NCI-H2227 (cell line): Measurements from ENCODE around the gene ANKLE2.

ENCODE experiments used
- DNase-seq: peaks from one replicate; lab custom pipeline; 2025; ENCODE audit not compliant: unreplicated experiment; lab: John Stamatoyannopoulos, UW

Gene ANKLE2

DNA sequence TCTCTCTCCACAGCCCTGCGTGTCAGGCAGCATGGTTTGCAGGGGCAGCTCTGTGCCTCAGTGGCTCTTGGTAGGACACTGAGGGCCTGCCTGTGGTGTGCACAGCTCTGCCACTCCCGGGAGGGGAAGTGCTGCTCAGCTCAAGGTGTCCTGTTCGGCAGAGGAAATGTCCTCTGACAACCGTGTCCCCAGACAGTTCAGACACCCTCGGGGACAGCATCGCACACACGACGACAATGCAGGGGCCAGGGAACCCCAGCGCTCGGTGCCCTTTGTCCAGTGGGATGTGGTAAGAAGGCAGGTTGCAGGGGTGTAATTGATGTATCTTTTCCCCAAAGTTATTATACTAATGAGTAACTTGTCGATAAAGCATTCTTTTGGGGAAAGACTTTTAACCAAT lies 14.2 kb downstream of the ANKLE2 start:
- DNase-seq: no peak

DNA sequence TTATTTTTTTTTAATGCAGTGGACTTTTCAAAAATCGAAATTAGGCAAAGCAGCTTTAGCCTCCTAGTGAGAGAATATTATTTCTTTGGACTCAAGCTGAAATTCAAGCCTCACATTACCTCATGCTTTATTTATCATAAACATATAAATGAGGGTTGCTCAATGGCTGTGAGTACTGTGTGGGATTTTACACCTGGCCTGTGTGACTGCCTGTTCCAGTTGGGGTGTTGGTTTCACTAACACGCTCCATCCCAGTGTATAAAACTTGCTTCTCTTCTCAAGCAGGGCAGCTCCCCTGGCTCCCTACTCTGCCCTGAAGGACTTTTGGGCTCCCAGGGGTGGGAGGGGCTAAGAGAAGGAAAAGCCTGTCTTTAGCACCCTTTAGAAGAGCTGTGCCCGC lies 15.0 kb downstream of the ANKLE2 start:
- DNase-seq: no peak

DNA sequence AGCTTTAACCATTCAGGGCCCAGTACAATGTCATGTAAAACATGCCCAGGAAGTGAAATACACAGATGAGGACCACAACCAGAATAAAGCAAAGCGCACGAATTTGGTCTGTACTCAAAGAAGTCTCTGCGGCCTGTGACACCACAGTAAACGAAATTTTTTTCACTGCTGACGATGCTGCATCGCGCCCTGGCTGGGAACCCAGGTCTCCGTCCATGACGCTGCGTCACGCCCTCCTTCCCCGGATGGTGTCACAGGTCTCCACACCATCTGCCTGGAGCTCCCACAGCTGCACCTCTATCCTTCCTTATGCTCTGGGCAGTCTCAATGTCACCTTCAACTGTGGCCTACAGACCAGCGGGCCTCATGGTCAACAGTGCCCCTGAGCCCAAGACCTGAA lies 17.8 kb downstream of the ANKLE2 start:
- no peak for DNase-seq

DNA sequence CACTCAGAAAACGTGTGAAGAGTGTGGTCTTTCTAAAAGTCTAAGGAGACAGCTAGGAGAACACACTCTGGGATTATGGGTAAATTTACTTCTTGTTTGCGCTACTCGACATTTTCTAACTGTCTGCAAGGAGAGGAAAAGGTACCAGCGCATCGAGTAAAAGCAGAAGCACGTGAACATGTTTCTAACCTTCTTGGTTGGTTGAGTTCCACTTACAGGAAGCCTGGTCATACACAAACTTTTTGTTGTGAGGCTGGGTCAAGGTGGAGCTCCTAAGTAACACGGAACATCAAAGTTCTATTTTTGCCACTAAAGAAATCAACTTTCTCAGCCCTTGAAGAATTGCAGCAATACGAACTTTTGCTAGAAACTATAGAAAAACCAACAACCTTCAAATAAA lies 20.0 kb downstream of the ANKLE2 start:
- no peak for DNase-seq

DNA sequence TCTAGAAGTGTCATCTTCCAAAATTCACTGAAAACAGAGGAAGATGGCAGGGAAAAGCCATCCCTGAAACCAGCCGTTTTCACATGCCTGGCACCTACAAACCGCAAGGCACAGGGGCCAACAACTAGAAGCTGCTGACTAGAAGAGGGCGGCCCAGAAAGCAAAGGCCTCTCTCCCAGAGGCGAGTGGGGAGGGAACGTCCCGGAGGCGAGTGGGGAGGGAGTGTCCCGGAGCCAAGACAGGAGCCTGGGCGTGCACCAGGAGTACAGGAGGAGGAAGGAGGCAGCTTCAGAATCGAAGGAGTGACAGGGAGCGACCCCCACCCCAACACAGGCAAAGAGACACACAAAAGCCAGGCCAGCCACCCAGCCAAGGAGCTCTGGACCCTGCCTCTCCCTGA lies 21.0 kb downstream of the ANKLE2 start:
- DNase-seq: no peak

DNA sequence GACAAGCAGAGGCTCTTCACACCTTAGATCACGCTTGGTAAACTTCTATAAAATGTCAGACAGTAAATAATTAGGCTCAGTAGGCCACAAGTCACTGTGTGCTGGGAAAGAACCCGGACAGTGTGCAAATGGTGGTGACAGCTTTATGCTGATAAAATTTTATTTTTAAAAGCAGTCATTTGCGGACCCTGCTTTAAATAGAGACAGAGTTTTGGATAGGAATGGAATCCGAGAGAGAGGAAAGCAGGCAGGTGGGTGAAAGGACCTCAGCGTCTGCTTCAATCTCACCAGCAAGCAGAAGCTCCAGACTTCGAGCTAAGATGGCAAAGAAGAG lies 21.4 kb downstream of the ANKLE2 start:
- no peak for DNase-seq

DNA sequence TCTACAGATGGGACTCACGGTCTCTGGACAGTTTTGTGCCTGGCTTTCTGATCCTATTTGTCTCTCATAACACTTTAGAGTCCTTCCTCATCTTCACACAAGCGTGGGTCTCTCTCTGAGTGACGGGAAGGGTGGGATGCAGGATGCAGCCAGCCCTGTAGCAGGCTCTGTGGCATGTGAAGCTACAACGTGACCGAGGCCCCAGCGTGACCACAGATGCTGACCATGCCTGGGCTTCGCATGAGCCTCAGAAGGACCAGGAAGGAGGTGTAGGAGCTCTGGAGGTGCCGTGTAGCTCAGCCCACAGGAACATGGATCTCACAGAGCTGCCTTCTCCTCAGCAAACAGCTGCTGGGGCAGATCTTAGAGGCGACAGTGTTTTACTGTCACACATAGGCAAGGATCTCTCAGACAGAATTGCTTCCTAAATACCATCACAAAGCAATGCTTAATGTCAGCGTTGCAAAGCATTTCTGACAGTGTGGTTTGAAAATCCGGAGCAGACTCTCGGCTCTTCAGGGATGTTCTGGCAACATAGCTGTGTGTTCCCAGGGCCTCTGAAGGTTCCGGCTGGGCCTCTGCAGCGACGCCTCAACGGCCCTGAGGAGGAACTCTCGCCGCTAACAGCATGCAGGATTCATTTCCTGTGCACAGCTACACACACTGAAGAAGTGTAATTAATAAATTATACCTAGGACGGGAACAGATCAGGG lies 21.9 kb downstream of the ANKLE2 start:
- DNase-seq: no peak

DNA sequence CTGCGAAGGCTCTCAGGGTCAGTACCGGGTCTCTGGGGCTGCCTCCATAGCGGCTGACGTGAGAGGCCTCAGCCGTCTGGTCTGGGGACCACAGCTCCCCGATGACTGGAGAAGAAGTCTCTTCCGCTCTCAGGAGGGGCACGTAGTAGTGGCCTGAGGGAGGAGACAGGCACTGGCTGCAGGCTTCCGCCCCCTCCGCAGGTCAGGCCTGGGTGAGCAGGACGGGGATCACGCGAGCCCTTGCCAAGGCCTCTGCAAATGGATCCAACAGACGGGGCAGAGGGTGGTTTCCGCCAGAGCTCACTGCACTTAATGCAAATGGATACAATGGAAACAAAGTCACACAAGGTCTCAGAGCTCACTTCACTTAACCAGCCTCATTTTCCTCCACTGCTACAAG lies 24.7 kb downstream of the ANKLE2 start:
- DNase-seq: no peak

DNA sequence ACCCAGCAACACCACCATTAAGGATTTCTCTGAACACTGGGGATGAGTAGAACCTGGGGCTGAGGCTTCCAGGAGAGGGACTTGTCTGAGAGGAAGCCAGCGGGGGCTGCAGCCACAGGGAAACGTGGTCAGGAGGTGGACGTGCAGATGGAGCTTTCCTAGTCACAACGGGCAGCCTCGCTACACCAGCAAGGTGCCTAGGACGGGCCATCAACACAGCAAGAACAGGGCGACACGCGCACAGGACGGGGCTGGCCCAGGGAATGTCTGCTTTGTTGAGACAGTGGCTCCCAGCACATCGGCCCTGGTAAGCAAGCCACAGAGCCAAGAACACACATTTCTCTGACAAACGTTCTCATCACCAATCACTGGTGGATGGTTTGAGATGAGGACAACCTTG lies 25.3 kb downstream of the ANKLE2 start:
- DNase-seq: no peak

DNA sequence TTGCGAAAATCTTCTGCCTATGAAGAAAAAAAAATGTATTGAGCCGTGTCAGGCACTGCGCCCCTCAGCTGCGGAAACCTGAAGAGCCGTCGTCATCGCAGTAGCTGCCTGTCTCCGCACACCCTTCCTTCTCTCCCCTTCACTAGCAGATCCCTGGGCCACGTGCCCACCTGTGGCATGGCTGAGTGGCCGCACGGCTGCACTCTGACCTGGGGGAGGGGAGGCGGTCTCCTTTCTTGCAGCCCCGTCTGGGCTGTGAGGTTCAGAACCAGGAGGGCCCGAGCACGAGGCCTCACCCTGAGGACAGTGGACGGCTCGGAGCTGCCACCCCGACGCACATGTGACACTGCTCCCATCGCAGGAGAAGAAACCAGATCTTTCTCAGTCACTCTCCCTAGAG lies 26.1 kb downstream of the ANKLE2 start:
- no peak for DNase-seq

DNA sequence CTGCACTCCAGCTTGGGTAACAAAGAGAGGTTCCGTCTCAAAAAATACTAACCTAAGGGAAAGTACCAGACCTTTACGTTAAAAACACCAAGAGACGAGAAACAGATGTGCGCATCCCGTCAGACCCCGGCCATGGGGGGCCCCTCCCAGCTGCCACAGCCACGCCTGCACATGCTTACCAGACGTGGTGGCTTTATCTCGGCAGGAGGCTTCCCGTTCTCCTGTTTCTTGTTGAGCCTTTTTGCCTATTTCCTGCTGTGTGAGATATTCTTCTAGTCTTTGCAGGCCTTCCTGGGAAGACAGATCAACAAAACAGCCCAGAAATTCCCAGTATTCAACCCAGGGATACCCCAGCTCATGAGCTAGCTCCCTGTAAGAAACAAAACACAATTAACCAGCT lies 27.4 kb downstream of the ANKLE2 start:
- no peak for DNase-seq

DNA sequence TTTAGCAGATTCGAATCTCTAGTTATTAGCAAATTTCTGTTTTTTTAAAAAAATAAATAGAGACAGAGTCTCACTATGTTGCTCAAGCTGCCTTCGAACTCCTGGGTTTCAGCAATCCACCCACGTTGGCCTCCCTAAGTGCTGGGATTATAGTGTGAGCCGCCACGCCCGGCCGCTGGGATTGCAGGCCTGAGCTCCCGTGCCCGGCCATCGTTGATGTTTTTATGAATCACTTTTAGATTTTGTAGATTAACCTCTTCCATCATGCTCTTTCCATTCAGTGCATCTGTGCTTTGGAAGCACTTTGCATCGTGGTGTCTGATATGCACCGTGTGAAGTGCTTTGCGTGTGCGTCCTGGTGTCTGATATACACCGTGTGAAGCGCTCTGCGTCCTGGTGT lies 30.1 kb downstream of the ANKLE2 start:
- no peak for DNase-seq

DNA sequence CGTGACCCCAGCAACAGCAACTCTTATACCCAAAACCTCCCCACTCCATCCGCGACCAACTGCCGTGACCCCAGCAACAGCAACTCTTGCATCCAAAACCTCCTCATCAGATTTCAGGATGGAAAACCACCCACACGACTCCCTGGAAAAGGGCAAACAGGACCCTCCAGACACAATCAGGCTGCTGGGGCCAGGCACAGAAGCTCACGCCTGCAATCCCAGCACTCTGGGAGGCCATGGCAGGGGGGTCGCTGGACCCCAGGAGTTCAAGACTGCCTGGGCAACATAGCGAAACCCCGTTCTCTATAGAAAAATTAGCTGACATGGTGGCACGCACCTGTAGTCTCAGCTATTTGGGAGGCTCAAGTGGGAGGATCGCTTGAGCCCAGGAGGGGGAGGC lies 31.3 kb downstream of the ANKLE2 start:
- DNase-seq: no peak

DNA sequence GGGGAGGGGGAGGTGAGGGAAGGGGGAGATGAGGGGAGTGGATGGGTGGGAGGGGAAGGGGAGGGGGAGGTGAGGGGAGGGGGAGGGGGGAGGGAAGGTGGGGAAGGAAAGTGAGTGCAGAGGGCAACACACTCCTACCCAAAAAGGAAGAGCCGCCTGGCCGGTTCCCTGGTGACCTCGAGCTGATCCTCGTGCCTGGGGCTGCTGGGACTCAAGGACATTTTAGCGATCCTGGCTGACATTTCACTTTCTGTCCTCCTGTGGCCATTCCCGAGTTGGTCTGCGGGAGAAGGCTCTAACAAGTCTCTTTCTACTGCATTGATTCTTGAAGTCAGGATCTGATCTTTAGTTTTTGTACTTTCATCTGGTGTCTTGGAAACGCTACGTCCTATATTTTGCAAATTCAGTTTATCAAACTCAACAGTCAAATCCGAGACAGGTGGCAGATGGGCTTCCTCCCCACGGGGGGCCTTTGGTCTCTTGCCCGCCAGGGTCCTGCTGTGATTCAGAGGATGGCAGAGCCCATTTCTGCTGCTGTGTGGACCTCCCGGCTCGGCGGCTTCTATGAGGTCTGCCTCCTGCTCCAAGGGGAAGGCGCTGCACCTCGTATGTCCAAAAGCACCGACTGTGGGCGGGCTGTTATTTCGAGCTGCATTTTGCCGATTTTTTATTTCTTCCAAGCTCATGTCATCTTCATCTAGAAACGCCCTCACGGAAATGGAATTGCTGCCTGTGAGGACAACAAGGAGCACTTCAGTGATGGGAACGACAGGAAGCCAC lies 31.9 kb downstream of the ANKLE2 start:
- no peak for DNase-seq

DNA sequence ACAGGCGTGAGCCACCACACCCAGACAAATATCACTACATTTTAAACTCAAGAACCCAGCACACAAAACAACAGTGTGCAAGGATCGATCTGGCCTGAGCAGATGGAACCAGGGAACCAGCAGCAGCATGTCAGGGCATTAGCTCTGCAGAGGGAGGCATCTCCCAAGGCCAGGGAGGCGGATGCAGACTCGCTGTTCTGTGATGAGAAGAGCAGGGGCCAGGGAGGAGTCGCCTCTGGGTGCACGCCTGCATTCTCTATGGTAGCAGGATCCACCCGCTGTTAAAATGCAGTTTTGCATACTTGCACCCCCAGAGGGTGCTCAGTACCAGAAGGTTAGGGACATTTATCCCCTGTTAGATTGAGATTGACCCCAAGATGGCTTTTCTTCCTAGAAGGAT lies 33.1 kb downstream of the ANKLE2 start:
- no peak for DNase-seq

DNA sequence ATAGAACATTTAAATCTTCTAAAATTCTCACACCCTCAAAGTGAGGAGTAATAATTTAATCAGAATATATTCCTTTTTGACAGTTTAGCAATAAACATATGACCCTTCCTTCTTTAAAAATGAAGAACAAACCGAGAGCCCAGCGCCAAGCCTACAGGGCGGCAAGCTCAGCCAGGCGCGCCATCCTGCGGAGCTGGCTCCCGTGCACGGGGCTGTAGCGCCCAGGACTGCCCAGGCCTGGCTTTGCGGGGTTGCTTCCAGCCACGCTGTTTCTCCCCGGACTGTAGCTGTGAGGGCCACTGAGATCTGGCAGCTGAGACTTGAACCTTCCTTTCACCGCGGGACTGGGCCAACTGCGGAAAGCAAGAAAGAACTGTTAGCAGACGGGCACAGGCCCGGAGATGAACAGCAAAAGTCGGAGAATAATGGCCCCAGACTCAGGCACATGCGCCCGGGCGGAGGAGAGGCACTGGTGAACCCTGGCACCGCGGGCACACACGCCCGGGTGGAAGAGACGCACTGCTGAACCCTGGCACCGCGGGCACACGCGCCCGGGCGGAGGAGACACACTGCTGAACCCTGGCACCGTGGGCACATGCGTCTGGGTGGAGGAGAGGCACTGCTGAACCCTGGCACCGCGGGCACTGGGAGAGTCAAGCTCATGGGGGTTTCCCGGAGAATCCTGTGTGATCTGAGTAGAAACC lies 34.4 kb downstream of the ANKLE2 start:
- DNase-seq: no peak

DNA sequence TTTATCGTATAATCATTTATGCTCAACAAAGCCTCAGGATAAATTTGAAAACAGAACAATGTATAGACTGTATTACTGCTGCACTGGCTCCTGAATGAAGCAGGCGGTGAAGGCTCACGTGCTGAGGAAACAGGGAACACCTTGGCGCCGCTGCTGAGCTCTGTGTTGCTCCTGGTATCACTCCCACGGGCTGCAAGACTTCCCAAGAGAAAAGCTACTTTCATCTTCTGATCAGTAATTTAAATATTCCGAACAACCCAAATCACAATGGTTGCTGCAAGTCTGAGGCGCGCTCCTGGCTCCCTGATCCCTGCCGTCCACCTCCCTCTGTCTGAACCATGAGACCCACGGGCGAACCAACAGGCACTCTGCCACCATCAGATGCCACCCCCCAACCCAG lies 35.2 kb downstream of the ANKLE2 start:
- DNase-seq: no peak

DNA sequence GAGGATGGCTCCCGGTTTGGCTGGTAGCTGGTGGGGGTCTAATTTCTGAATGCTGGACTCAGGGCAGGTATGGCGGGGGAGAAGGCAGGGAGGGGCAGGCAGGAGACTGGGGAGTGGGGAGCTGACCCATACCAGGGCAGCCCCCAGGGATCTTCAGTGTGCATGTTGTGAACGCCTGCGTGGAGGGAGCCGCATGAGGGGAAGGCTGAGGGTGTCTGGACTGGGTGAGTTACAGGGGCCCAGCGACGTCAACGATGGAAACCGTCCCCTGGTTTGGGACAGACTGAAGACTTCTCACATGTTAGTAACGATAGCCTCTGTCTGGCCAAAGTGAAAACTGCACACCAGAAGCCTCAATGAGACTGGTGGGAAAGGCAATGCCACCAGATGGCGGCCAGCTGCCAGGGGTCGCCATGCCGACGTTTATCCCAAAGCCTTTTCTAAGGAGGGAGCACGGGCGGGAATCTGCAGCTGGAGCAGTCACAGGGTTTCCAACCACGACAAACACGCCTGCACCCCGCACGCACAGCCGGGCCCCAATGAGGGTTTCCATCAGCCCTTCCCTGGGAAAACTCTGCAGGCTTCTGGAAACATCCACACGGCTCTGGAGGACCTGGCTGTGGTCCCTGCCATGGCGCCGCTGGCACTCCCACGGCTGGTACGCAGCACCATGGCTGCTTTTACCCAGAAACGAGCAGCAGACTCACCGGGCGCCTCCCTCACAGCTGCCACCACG lies 37.0 kb downstream of the ANKLE2 start:
- no peak for DNase-seq

DNA sequence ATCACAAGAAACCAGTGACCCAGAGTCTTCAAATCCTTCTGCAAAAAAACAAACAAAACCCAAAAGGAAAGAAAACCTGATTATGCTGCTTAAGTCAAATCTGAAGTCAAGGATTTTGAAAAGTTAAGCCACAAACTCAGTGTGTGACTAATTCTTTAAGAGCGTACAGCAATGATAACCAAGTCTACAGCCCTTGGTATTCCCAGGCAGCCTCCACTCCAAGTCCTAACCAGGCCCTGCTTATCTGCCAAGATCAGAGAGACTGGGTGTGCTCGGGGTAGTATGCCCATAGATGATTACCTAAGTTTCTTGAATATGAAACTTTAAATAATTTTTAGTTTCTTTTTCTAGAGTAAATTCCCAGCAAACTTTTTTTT lies 37.9 kb downstream of the ANKLE2 start:
- DNase-seq: no peak

DNA sequence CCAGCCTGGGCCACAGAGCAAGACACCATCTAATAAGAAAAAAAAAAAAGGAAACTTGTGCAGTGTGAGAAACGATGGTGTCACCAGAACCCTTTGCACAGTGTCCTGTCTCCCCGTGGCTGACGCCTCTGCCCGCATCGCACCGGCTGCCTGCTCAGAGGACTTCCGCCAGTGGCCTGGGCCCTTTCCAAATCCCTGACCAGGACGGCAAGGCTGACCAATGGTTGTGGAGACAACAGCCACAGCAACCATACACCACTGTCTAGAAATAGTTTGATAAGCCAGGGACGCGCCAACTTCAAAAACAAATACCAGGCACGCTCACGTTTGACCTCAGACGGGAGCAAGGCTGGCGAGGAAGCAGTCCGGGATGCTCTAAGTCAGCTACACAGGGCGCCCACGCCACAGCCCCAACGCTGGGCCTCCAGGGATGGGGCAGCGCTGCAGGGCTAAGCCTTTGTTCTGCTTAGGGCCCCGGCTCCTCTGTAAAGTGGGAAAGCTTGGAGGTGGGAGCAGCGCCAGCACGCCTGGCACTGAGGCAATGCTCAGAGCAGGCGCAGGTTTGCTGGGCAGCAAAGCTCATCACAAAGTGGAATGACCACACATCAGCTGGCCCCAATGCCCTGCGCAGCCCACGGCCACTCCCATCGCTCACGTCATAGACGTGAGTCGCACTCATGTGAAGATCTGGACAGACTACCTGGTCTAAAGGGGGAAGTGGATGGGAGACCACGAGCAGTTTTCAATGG lies 38.4 kb downstream of the ANKLE2 start:
- DNase-seq: no peak
